Stomach (tissue), 9 donors: ENCODE measurements around the gene CALML6. TPM values are rescaled to one million over a fixed set of nuclear protein-coding genes. Genes with fewer than 3 reads are reported as not detected.

Source experiments
- DNase-seq, 2 donors: peaks; one replicate each; pipeline versions ENCODE4 v3.0.0 to v3.0.0-alpha.2; 2013 to 2019
- H3K27ac ChIP-seq, 5 donors: fragments of 200-600 bp in 4 of 5; sonication (generic) in 4 of 5; one replicate each; pipeline ENCODE4 v1.5.1; 2013 to 2019; ENCODE audit warnings: mild to moderate bottlenecking in 1 of 5, moderate library complexity in 1 of 5
- H3K27me3 ChIP-seq, 3 donors: fragments of 200-600 bp; sonication (generic); one replicate each; pipeline ENCODE4 v1.5.1; 2017 to 2019; ENCODE audit warnings: mixed run types in 1 of 3
- H3K36me3 ChIP-seq, 4 donors: fragments of 200-600 bp; sonication (generic); 1 replicate in 3 of 4; 2 replicates in 1 of 4; pipeline ENCODE4 v1.5.1; 2016 to 2019
- H3K4me1 ChIP-seq, 4 donors: fragments of 200-600 bp; sonication (generic); one replicate each; pipeline ENCODE4 v1.5.1; 2016 to 2019
- H3K4me3 ChIP-seq, 4 donors: fragments of 200-600 bp; sonication (generic) in 3 of 4; one replicate each; pipeline ENCODE4 v1.5.1; 2016 to 2019; ENCODE audit warnings: mild to moderate bottlenecking in 1 of 4
- H3K9me3 ChIP-seq, 4 donors: fragments of 200-600 bp; sonication (generic); one replicate each; pipeline ENCODE4 v1.5.1; 2016 to 2019
- CTCF ChIP-seq, 7 experiments: fragments of 450-650 bp in 4 of 7; fragments of 200-600 bp in 3 of 7; sonication (generic) in 3 of 7; IDR thresholded peaks; one replicate each; pipeline ENCODE4 v1.5.1; 2016 to 2019; ENCODE audit warnings: antibody characterized with exemption in 7 of 7, control low read depth in 2 of 7, mild to moderate bottlenecking in 1 of 7
- EP300 ChIP-seq: sonication (generic); formaldehyde crosslinking; IDR thresholded peaks from one replicate; pipeline ENCODE4 v1.6.1; 2017; ENCODE audit warnings: antibody characterized with exemption
- POLR2A ChIP-seq, 4 donors: fragments of 450-650 bp; IDR thresholded peaks; one replicate each; pipeline ENCODE4 v1.6.1; 2016; ENCODE audit warnings: antibody characterized with exemption in 4 of 4, control low read depth in 2 of 4, mild to moderate bottlenecking in 1 of 4, moderate library complexity in 1 of 4
- POLR2AphosphoS5 ChIP-seq, 3 donors: sonication (generic); formaldehyde crosslinking; IDR thresholded peaks; one replicate each; pipeline ENCODE4 v1.6.1; 2016; ENCODE audit warnings: antibody characterized with exemption in 3 of 3
- WGBS, 5 donors: extraction: QIAGEN DNeasy Blood & Tissue Kit in 3 of 5; methylation state at CpG; one replicate each; pipeline versions ENCODE4 v1.1.5 to v1.1.7; 2013 to 2018; 5-methylcytosine and 5-hydroxymethylcytosine counted together
- intact Hi-C: fragments of 100-400 bp; cut with DNase I; formaldehyde crosslinking; loops from one replicate; pipeline ENCODE4 v1.15.1; 2023; ENCODE audit warnings: low total_unique reads
- polyA plus RNA-seq, 3 donors: library from polyadenylated mRNA; stranded (reverse); fragments of 200-250 nt; gene quantifications; one replicate each; pipeline ENCODE4 v1.2.3, GENCODE V29; 2013
- total RNA-seq, 5 donors: library from RNA; depleted of rRNA; stranded (reverse); fragments of >200 nt; gene quantifications; one replicate each; pipeline versions ENCODE4 v1.1.0 to v1.2.3, GENCODE V29; 2014 to 2016
- donor health status: healthy with polysubstance abuse.
- donor health status: Bipolar disorder and iron deficiency.
- donor health status: healthy.

CALML6 gene
- total and polyA plus RNA-seq, 8 donors = 1.4 to 5.7 (median 2.6) TPM; not detected in 5

GRCh38 chr1:1938276-1938573 lies 23.2 kb downstream of the CALML6 start:
- H3K9me3 ChIP-seq = no peaks in the 10 kb centered on the region
- no peak overlapping the region for H3K27ac ChIP-seq
- intact Hi-C loops = no loop called here
- TF ChIP-seq CTCF (IDR thresholded peaks at IDR 0.05) = no peak
- no peak for TF ChIP-seq POLR2AphosphoS5 (IDR thresholded peaks at IDR 0.05)
- TF ChIP-seq EP300 = no peak
- no peak for TF ChIP-seq POLR2A (IDR thresholded peaks at IDR 0.05)
- no peaks in the 10 kb centered on the region for H3K4me1 ChIP-seq
- WGBS, 5 donors = 74 to 78% (median 77%) methylated on average over 6 of the region's 6 CpGs
- H3K27me3 ChIP-seq = peaks cover 0 to 56% (median 7%) of the 10 kb centered on the region in 3 donors
- H3K4me3 ChIP-seq = no peak overlapping the region
- H3K36me3 ChIP-seq = no peaks in the 10 kb centered on the region
- DNase-seq = no peak

GRCh38 chr1:1938613-1939295 lies 23.7 kb downstream of the CALML6 start:
- no peaks in the 10 kb centered on the region for H3K36me3 ChIP-seq
- intact Hi-C loops = no loop called here
- peaks cover 0 to 61% (median 12%) of the 10 kb centered on the region in 3 donors for H3K27me3 ChIP-seq
- H3K4me3 ChIP-seq = no peak overlapping the region
- H3K27ac ChIP-seq = no peak overlapping the region
- H3K4me1 ChIP-seq = peaks cover 1 to 3% (median 2%) of the 10 kb centered on the region in 4 donors
- no peak for DNase-seq
- no peaks in the 10 kb centered on the region for H3K9me3 ChIP-seq
- 77 to 84% (median 81%) methylated on average over 21 to 24 of the region's 24 CpGs for WGBS, 5 donors
- TF ChIP-seq POLR2A (IDR thresholded peaks at IDR 0.05) (no peak), CTCF (IDR thresholded peaks at IDR 0.05) (no peak), EP300 (no peak), POLR2AphosphoS5 (IDR thresholded peaks at IDR 0.05) (no peak)

GRCh38 chr1:1939296-1940122 lies 24.4 kb downstream of the CALML6 start:
- peaks cover 0 to 69% (median 12%) of the 10 kb centered on the region in 3 donors for H3K27me3 ChIP-seq
- H3K4me3 ChIP-seq = no peak overlapping the region
- intact Hi-C loops = no loop called here
- WGBS, 5 donors = 84 to 91% (median 88%) methylated on average over 23 to 28 of the region's 28 CpGs
- H3K27ac ChIP-seq = no peak overlapping the region
- peaks cover 8 to 10% (median 9%) of the 10 kb centered on the region in 4 donors for H3K4me1 ChIP-seq
- no peaks in the 10 kb centered on the region for H3K9me3 ChIP-seq
- no peaks in the 10 kb centered on the region for H3K36me3 ChIP-seq
- TF ChIP-seq EP300 (no peak), POLR2A (IDR thresholded peaks at IDR 0.05) (no peak), CTCF (IDR thresholded peaks at IDR 0.05) (no peak), POLR2AphosphoS5 (IDR thresholded peaks at IDR 0.05) (no peak)
- DNase-seq = peak in 1 of 2 donors; percentile 0

GRCh38 chr1:1940123-1940425 lies 25.0 kb downstream of the CALML6 start:
- Histone ChIP-seq H3K27me3 (peaks cover 0 to 70% (median 12%) of the 10 kb centered on the region in 3 donors), H3K9me3 (no peaks in the 10 kb centered on the region), H3K4me3 (no peak overlapping the region), H3K36me3 (no peaks in the 10 kb centered on the region), H3K4me1 (peaks cover 8 to 11% (median 9%) of the 10 kb centered on the region in 4 donors), H3K27ac (no peak overlapping the region)
- intact Hi-C loops = no loop called here
- DNase-seq = no peak
- WGBS, 5 donors = 84 to 92% (median 87%) methylated on average over 8 to 12 of the region's 12 CpGs
- TF ChIP-seq POLR2A (IDR thresholded peaks at IDR 0.05) = no peak
- no peak for TF ChIP-seq CTCF (IDR thresholded peaks at IDR 0.05)
- no peak for TF ChIP-seq EP300
- no peak for TF ChIP-seq POLR2AphosphoS5 (IDR thresholded peaks at IDR 0.05)
